Activated naive CD4-positive, alpha-beta T cell treated with anti-CD3 and anti-CD28 coated beads, Interleukin-2, amount 50 U/mL, for 24 hours (primary cell): Measurements from ENCODE around the gene GAB4.
"Not testable (repeated sequence)": the region's sequence is repeated elsewhere in the genome, so short reads cannot be mapped to it uniquely, and the experiment has no call there.

Experiments
- H3K27ac Mint-ChIP-seq: one replicate; pipeline ENCODE4 v1.8.0; 2021; ENCODE audit warnings: mild to moderate bottlenecking, mixed read lengths
- H3K27me3 Mint-ChIP-seq: one replicate; pipeline ENCODE4 v1.8.0; 2021; ENCODE audit warnings: mixed read lengths
- H3K36me3 Mint-ChIP-seq: one replicate; pipeline ENCODE4 v1.8.0; 2021; ENCODE audit warnings: mixed read lengths
- H3K4me1 Mint-ChIP-seq: one replicate; pipeline ENCODE4 v1.8.0; 2021; ENCODE audit warnings: mixed read lengths
- H3K4me3 Mint-ChIP-seq: one replicate; pipeline ENCODE4 v1.8.0; 2021; ENCODE audit warnings: mild to moderate bottlenecking, mixed read lengths
- H3K9me3 Mint-ChIP-seq: one replicate; pipeline ENCODE4 v1.8.0; 2021; ENCODE audit warnings: mixed read lengths

Gene GAB4

DNA sequence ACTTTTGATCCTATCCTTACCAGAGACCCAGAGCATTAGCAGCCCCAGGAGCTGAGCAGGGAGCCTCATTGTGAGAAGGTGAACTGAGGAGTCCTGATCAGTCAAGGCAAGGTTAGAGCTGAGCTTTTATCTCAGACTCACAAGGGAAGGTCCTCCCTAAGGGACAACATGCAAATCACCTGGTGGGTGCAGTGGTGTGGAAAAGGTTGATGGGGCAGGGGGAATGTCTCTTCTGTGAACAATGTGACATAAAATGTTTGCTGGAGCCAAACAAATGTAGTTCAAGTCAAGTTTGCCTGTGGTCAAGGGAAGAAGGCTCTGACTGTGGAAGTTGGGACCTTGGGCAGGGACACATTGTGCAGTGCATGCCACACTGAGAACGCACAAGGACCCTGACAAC, 93.1 kb downstream of the GAB4 start:
- not testable (repeated sequence) for H3K4me3 Mint-ChIP-seq, H3K4me1 Mint-ChIP-seq, H3K9me3 Mint-ChIP-seq, H3K27me3 Mint-ChIP-seq, H3K36me3 Mint-ChIP-seq, H3K27ac Mint-ChIP-seq

DNA sequence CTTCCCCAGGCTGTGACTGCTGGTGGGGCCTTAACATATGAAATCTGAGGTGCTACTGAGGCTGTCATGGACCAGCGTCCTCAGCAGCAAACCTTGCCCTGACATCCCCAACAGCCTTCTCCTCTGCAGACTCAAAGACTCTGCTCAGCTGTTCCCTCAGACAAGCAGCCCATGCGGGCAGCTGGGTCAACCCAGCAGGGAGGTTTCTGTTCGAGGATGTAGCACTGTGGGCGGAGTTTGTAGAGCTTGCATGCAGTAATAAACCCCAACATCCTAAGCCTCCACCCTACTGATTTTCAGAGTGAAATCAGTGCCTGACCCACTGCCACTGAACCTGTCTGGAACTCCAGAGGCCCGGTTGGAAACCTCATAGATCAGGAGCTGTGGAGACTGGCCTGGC, 94.0 kb downstream of the GAB4 start:
- Mint-ChIP-seq H3K4me3 (no peak overlapping the region), H3K4me1 (peaks cover 5% of the 10 kb centered on the region), H3K9me3 (no peaks in the 10 kb centered on the region), H3K36me3 (no peaks in the 10 kb centered on the region), H3K27ac (no peak overlapping the region), H3K27me3 (peaks cover 6% of the 10 kb centered on the region)

GRCh38 chr22:16912281-16912680, 95.7 kb downstream of the GAB4 start:
- H3K27me3 Mint-ChIP-seq: peaks cover 2% of the 10 kb centered on the region
- no peaks in the 10 kb centered on the region for H3K9me3 Mint-ChIP-seq
- H3K4me1 Mint-ChIP-seq: peaks cover 1% of the 10 kb centered on the region
- no peaks in the 10 kb centered on the region for H3K36me3 Mint-ChIP-seq
- H3K4me3 Mint-ChIP-seq: no peak overlapping the region
- H3K27ac Mint-ChIP-seq: no peak overlapping the region
